UCSD-AML1 (cell line): ENCODE results near the gene YJU2.
A peak's percentile ranks its signal among the peaks of the same experiment; 100 is the strongest.
"Not testable (repeated sequence)": the region's sequence is repeated elsewhere in the genome, so short reads cannot be mapped to it uniquely, and the experiment has no call there.

Experiments
- DNase-seq: peaks from one replicate; lab custom pipeline; 2025; ENCODE audit not compliant: unreplicated experiment; lab: John Stamatoyannopoulos, UW

The YJU2 gene

GRCh38 chr19:4246767-4247593, at the start of gene YJU2:
Gene YJU2 (plus strand): TSS chr19:4247080. CDS start chr19:4247147, 67 bp downstream.
- peak; percentile 99 for DNase-seq

- DNase-seq: no peak
These were observed 49.7 kb upstream of the YJU2 start for GRCh38 chr19:4197228-4197624.

- no peak for DNase-seq
These were observed 49.0 kb upstream of the YJU2 start for GRCh38 chr19:4197625-4198466.

GRCh38 chr19:4198467-4199126, 48.3 kb upstream of the YJU2 start:
- DNase-seq: no peak

- DNase-seq: no peak
These were observed 47.1 kb upstream of the YJU2 start for GRCh38 chr19:4199699-4200293.

GRCh38 chr19:4200940-4201542, 45.8 kb upstream of the YJU2 start:
- no peak for DNase-seq

- no peak for DNase-seq
These were observed 45.1 kb upstream of the YJU2 start for GRCh38 chr19:4201798-4202197.

- no peak for DNase-seq
These were observed 39.9 kb upstream of the YJU2 start for GRCh38 chr19:4206818-4207484.

GRCh38 chr19:4208385-4209094, 38.3 kb upstream of the YJU2 start:
- DNase-seq: peak; percentile 25

- no peak for DNase-seq
These were observed 36.6 kb upstream of the YJU2 start for GRCh38 chr19:4210166-4210731.

- DNase-seq: no peak
These were observed 33.8 kb upstream of the YJU2 start for GRCh38 chr19:4213116-4213515.

GRCh38 chr19:4215807-4216206, 31.1 kb upstream of the YJU2 start:
- no peak for DNase-seq

- DNase-seq: no peak
These were observed 30.0 kb upstream of the YJU2 start for GRCh38 chr19:4216846-4217245.

- no peak for DNase-seq
These were observed 29.2 kb upstream of the YJU2 start for GRCh38 chr19:4217429-4218264.

GRCh38 chr19:4218523-4218922, 28.4 kb upstream of the YJU2 start:
- not testable (repeated sequence) for DNase-seq

GRCh38 chr19:4220188-4220587, 26.7 kb upstream of the YJU2 start:
- DNase-seq: no peak

GRCh38 chr19:4224470-4224869, 22.4 kb upstream of the YJU2 start:
- no peak for DNase-seq

- no peak for DNase-seq
These were observed 21.0 kb upstream of the YJU2 start for GRCh38 chr19:4225885-4226284.
